HepG2 (cell line): ENCODE data around the gene ELOVL7. TPM values are rescaled to one million over a fixed set of nuclear protein-coding genes. Genes with fewer than 3 reads are reported as not detected.

ENCODE experiments used
- AGO1 ChIP-seq: fragments of 200-400 bp; formaldehyde crosslinking; IDR thresholded peaks from 2 replicates; pipeline ENCODE4 v1.6.1; 2017; ENCODE audit warnings: mild to moderate bottlenecking, low read depth, low read length, moderate library complexity; ENCODE audit not compliant: poor library complexity, severe bottlenecking
- ARID5B ChIP-seq: IDR thresholded peaks from 2 replicates; pipeline ENCODE4 v1.4.0; 2020; ENCODE audit warnings: mild to moderate bottlenecking, missing genetic modification reagents
- ATM ChIP-seq: fragments of 450-650 bp; IDR thresholded peaks from 2 replicates; pipeline ENCODE4 v1.7.1; 2017; ENCODE audit warnings: mild to moderate bottlenecking, borderline replicate concordance
- DNMT1 ChIP-seq: sonication (generic); formaldehyde crosslinking; IDR thresholded peaks from 2 replicates; pipeline ENCODE4 v1.5.1; 2020; ENCODE audit warnings: mild to moderate bottlenecking, missing genetic modification reagents
- ELF4 ChIP-seq: sonication (generic); formaldehyde crosslinking; IDR thresholded peaks from 2 replicates; pipeline ENCODE4 v1.5.0; 2020; ENCODE audit warnings: missing genetic modification reagents, mild to moderate bottlenecking, moderate library complexity, borderline replicate concordance
- ETV6 ChIP-seq: sonication (generic); formaldehyde crosslinking; conservative IDR thresholded peaks from 2 replicates; pipeline ENCODE4 v1.4.0; 2020; ENCODE audit warnings: missing genetic modification reagents
- FOSL2 ChIP-seq: sonication (generic); formaldehyde crosslinking; IDR thresholded peaks from 2 replicates; pipeline ENCODE4 v1.4.0; 2020; ENCODE audit warnings: missing genetic modification reagents
- FOXK1 ChIP-seq: sonication (generic); formaldehyde crosslinking; IDR thresholded peaks from 2 replicates; pipeline ENCODE4 v1.4.0; 2020; ENCODE audit warnings: low read depth, missing genetic modification reagents, borderline replicate concordance
- MED8 ChIP-seq: sonication (generic); formaldehyde crosslinking; IDR thresholded peaks from 2 replicates; pipeline ENCODE4 v1.8.1; 2023; ENCODE audit warnings: mild to moderate bottlenecking, missing genetic modification reagents; ENCODE audit not compliant: insufficient replicate concordance
- SAP130 ChIP-seq: IDR thresholded peaks from 2 replicates; pipeline ENCODE4 v1.6.1; 2016; ENCODE audit warnings: low read depth
- SCMH1 ChIP-seq: sonication (generic); formaldehyde crosslinking; IDR thresholded peaks from 2 replicates; pipeline ENCODE4 v1.9.0; 2021; ENCODE audit warnings: missing genetic modification reagents, mild to moderate bottlenecking, borderline replicate concordance
- SNRNP70 ChIP-seq: fragments of 200-400 bp; formaldehyde crosslinking; IDR thresholded peaks from 2 replicates; pipeline ENCODE4 v1.6.1; 2017; ENCODE audit warnings: mild to moderate bottlenecking, low read depth, low read length, moderate library complexity
- TOPORS ChIP-seq: sonication (generic); formaldehyde crosslinking; IDR thresholded peaks from 2 replicates; pipeline ENCODE4 v1.8.0; 2023; ENCODE audit warnings: mild to moderate bottlenecking, missing genetic modification reagents
- TRAFD1 ChIP-seq: sonication (generic); formaldehyde crosslinking; IDR thresholded peaks from 2 replicates; pipeline ENCODE4 v1.5.1; 2020; ENCODE audit warnings: missing genetic modification reagents, mild to moderate bottlenecking, borderline replicate concordance
- U2AF2 ChIP-seq: fragments of 200-400 bp; formaldehyde crosslinking; IDR thresholded peaks from 2 replicates; pipeline ENCODE4 v1.6.1; 2017; ENCODE audit warnings: low read depth, mild to moderate bottlenecking, low read length
- ZNF235 ChIP-seq: sonication (generic); formaldehyde crosslinking; IDR thresholded peaks from 2 replicates; pipeline ENCODE4 v1.8.1; 2023; ENCODE audit warnings: mild to moderate bottlenecking, missing genetic modification reagents, borderline replicate concordance
- ZNF329 ChIP-seq: sonication (generic); formaldehyde crosslinking; IDR thresholded peaks from 2 replicates; pipeline ENCODE4 v1.9.0; 2021; ENCODE audit warnings: low read depth, mild to moderate bottlenecking, missing genetic modification reagents
- ZNF34 ChIP-seq: sonication (generic); formaldehyde crosslinking; IDR thresholded peaks from 2 replicates; pipeline ENCODE4 v1.4.0; 2020; ENCODE audit warnings: mild to moderate bottlenecking, missing genetic modification reagents, borderline replicate concordance
- ZNF451 ChIP-seq: sonication (generic); formaldehyde crosslinking; IDR thresholded peaks from 2 replicates; pipeline ENCODE4 v1.5.0; 2020; ENCODE audit warnings: mild to moderate bottlenecking, missing genetic modification reagents
- ZNF557 ChIP-seq: sonication (generic); formaldehyde crosslinking; IDR thresholded peaks from 2 replicates; pipeline ENCODE4 v1.4.0; 2020; ENCODE audit warnings: missing genetic modification reagents
- ZNF558 ChIP-seq: sonication (generic); formaldehyde crosslinking; IDR thresholded peaks from 2 replicates; pipeline ENCODE4 v1.9.0; 2022; ENCODE audit warnings: mild to moderate bottlenecking, missing genetic modification reagents, borderline replicate concordance
- ZNF616 ChIP-seq: sonication (generic); formaldehyde crosslinking; IDR thresholded peaks from 2 replicates; pipeline ENCODE4 v1.5.0; 2020; ENCODE audit warnings: low read depth, mild to moderate bottlenecking, missing genetic modification reagents
- ZNF775 ChIP-seq: sonication (generic); formaldehyde crosslinking; IDR thresholded peaks from 2 replicates; pipeline ENCODE4 v1.4.0; 2020; ENCODE audit warnings: missing genetic modification reagents, mild to moderate bottlenecking, moderate library complexity, borderline replicate concordance
- polyA plus RNA-seq, 8 experiments: library from polyadenylated mRNA; depleted of rRNA in 3 of 8; stranded (reverse) in 7 of 8; unstranded in 1 of 8; fragments of >200 nt; fragmentation: Illumina TruSeq in 4 of 8; extraction: Trizol in 4 of 8; gene quantifications; 2 replicates each; pipeline versions ENCODE4 v1.2.1 to v1.2.3, GENCODE V29; 2011 to 2016; ENCODE audit warnings: low read depth in 4 of 8, missing spikeins in 1 of 8, mixed read lengths in 1 of 8; ENCODE audit not compliant: insufficient read depth in 1 of 8
- total RNA-seq, 5 experiments: library from RNA; depleted of rRNA; stranded (reverse); fragments of >200 nt; fragmentation: Illumina TruSeq; extraction: Trizol; gene quantifications; 2 replicates each; pipeline ENCODE4 v1.2.3, GENCODE V29; 2016; ENCODE audit warnings: low read depth in 1 of 5

ELOVL7 gene
- total and polyA plus RNA-seq, 2 of the 13 experiments (the other 11 are each of a cell fraction or from before 2014, with no cell fraction given) = 4.5 to 7.3 TPM

GRCh38 chr5:60843936-60844905 lies at the start of gene ELOVL7 (continued):
- no peak for TF ChIP-seq TRAFD1
- no peak for TF ChIP-seq ZNF775 (CRISPR knock-in tag)
- TF ChIP-seq ZNF235 = peak; percentile 60; the same call in 1 of the 2 replicates
- TF ChIP-seq ETV6 (CRISPR knock-in tag) = no peak
- no peak for TF ChIP-seq ELF4 (CRISPR knock-in tag)
- no peak for TF ChIP-seq ZNF34 (CRISPR knock-in tag)
- no peak for TF ChIP-seq FOXK1 (CRISPR knock-in tag)
- TF ChIP-seq ATM = no peak
- no peak for TF ChIP-seq TOPORS (CRISPR knock-in tag)
- no peak; the same call in 1 of the 2 replicates for TF ChIP-seq ARID5B (CRISPR knock-in tag)
- peak; percentile 67; the same call in 1 of the 2 replicates for TF ChIP-seq ZNF558 (CRISPR knock-in tag)
- 0 out of 2 replicates have a peak, but pooled peaks have one; percentile 49 for TF ChIP-seq ZNF616 (CRISPR knock-in tag)
- TF ChIP-seq DNMT1 (CRISPR knock-in tag) = no peak
- TF ChIP-seq SNRNP70 = no peak
- no peak for TF ChIP-seq U2AF2
- TF ChIP-seq SAP130 = peak; percentile 55
- peak; percentile 60 for TF ChIP-seq FOSL2 (CRISPR knock-in tag)
- no peak for TF ChIP-seq ZNF329
- TF ChIP-seq MED8 = no peak
- no peak for TF ChIP-seq ZNF557 (CRISPR knock-in tag)
- no peak for TF ChIP-seq SCMH1
- TF ChIP-seq ZNF451 = peak; percentile 66; the same call in 1 of the 2 replicates
- no peak for TF ChIP-seq AGO1
